ENCODE measurements around the gene EEF2K. TPM values are rescaled to one million over a fixed set of nuclear protein-coding genes. Genes with fewer than 3 reads are reported as not detected.

Gene EEF2K
- total RNA-seq, 1 experiment from 2014 or later = 9.1 TPM

- no peaks in the 10 kb centered on the region for H3K9me3 ChIP-seq (ENCODE audit: low read length)
- POLR2A ChIA-PET (ENCODE audit: unreplicated experiment) = no interaction called here
- H4K20me1 ChIP-seq (ENCODE audit: low read length) = no peaks in the 10 kb centered on the region
- no peaks in the 10 kb centered on the region for H3K79me2 ChIP-seq (ENCODE audit: low read length)
- H3K4me1 ChIP-seq (ENCODE audit: insufficient read depth, low read length) = no peaks in the 10 kb centered on the region
- no peaks in the 10 kb centered on the region for H3K9me2 ChIP-seq (replicated peaks; ENCODE audit: low read length)
- no peak overlapping the region for H3K4me2 ChIP-seq (ENCODE audit: low read length)
- H3F3A ChIP-seq (ENCODE audit: low read length, unreplicated experiment) = no peaks in the 10 kb centered on the region
- no peak overlapping the region for H3K4me3 ChIP-seq (ENCODE audit: low read length)
- no peak overlapping the region for H3K9ac ChIP-seq (ENCODE audit: low read length)
- peaks cover 7% of the 10 kb centered on the region; the same call in 1 of the 2 replicates for H3K36me3 ChIP-seq (ENCODE audit: low read depth, low read length)
- H2AFZ ChIP-seq (ENCODE audit: low read length) = no peak overlapping the region
- no TSS peak for BruUV-seq (replicated peaks)
- intact Hi-C loops (cut with micrococcal nuclease) = loop anchor here (10.0 kb wide), 1 partner anchor 48 kb away; the partner anchor contains the start of gene CDR2
- CTCF ChIA-PET = no interaction called here
- no peaks in the 10 kb centered on the region for H3K27me3 ChIP-seq (ENCODE audit: low read length)
- ATAC-seq (no peak), DNase-seq (no peak)
- no peak overlapping the region for H3K27ac ChIP-seq (ENCODE audit: low read length)
- no peak for TF ChIP-seq CTCF (conservative IDR thresholded peaks at IDR 0.05; ENCODE audit: low read depth, low read length)
- TF ChIP-seq EZH2phosphoT487 (IDR thresholded peaks at IDR 0.05; ENCODE audit: borderline replicate concordance, low read length) = no peak
- no peak for TF ChIP-seq EZH2 (IDR thresholded peaks at IDR 0.05; ENCODE audit: low read length, unreplicated experiment)
Measured at GRCh38 chr16:22326369-22326652, 120.2 kb downstream of the EEF2K start.

GRCh38 chr16:22326771-22327445 lies 120.8 kb downstream of the EEF2K start:
- DNase-seq (no peak), ATAC-seq (no peak)
- Histone ChIP-seq H3K79me2 (ENCODE audit: low read length) (no peaks in the 10 kb centered on the region), H3K4me2 (ENCODE audit: low read length) (no peak overlapping the region), H3K4me1 (ENCODE audit: insufficient read depth, low read length) (no peaks in the 10 kb centered on the region), H4K20me1 (ENCODE audit: low read length) (no peaks in the 10 kb centered on the region), H3K9ac (ENCODE audit: low read length) (no peak overlapping the region), H3K27me3 (ENCODE audit: low read length) (no peaks in the 10 kb centered on the region), H3K27ac (ENCODE audit: low read length) (no peak overlapping the region), H3K9me2 (replicated peaks; ENCODE audit: low read length) (no peaks in the 10 kb centered on the region), H3F3A (ENCODE audit: low read length, unreplicated experiment) (no peaks in the 10 kb centered on the region), H3K4me3 (ENCODE audit: low read length) (no peak overlapping the region), H3K36me3 (ENCODE audit: low read depth, low read length) (peaks cover 6% of the 10 kb centered on the region; the same call in 1 of the 2 replicates), H3K9me3 (ENCODE audit: low read length) (no peaks in the 10 kb centered on the region), H2AFZ (ENCODE audit: low read length) (no peak overlapping the region)
- intact Hi-C loops (cut with micrococcal nuclease) = loop anchor here (10.0 kb wide), 1 partner anchor 48 kb away; the partner anchor contains the start of gene CDR2
- CTCF ChIA-PET = interaction anchor here (0.6 kb wide), 1 partner anchor 27 kb away, joined by 11 read pairs; no protein-coding TSS in a partner anchor
- TF ChIP-seq CTCF (conservative IDR thresholded peaks at IDR 0.05; ENCODE audit: low read depth, low read length) = no peak
- no peak for TF ChIP-seq EZH2phosphoT487 (IDR thresholded peaks at IDR 0.05; ENCODE audit: borderline replicate concordance, low read length)
- no peak for TF ChIP-seq EZH2 (IDR thresholded peaks at IDR 0.05; ENCODE audit: low read length, unreplicated experiment)
- POLR2A ChIA-PET (ENCODE audit: unreplicated experiment) = no interaction called here
- no TSS peak for BruUV-seq (replicated peaks)

DNA sequence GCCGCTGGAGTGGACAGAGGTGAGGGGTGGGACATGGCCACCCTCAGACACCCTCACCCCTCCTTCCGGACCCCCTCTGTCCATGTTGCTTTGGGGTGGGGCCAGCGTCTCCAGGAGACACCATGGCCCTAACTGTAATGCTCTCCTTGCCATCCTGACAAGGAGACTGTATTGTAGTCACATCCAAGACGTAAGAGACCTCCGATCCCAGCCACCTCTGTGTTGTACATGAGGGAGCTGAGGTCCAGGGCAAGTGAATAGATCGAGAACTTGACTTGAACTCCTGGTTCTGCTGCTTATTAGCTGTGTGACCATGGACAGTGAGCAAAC lies 121.3 kb downstream of the EEF2K start:
- Histone ChIP-seq H3K27ac (ENCODE audit: low read length) (no peak overlapping the region), H4K20me1 (ENCODE audit: low read length) (no peaks in the 10 kb centered on the region), H2AFZ (ENCODE audit: low read length) (no peak overlapping the region), H3K9me3 (ENCODE audit: low read length) (no peaks in the 10 kb centered on the region), H3K9me2 (replicated peaks; ENCODE audit: low read length) (no peaks in the 10 kb centered on the region), H3K4me1 (ENCODE audit: insufficient read depth, low read length) (no peaks in the 10 kb centered on the region), H3K4me2 (ENCODE audit: low read length) (no peak overlapping the region), H3K27me3 (ENCODE audit: low read length) (no peaks in the 10 kb centered on the region), H3K36me3 (ENCODE audit: low read depth, low read length) (peaks cover 9% of the 10 kb centered on the region; the same call in 1 of the 2 replicates), H3K4me3 (ENCODE audit: low read length) (no peak overlapping the region), H3K9ac (ENCODE audit: low read length) (no peak overlapping the region), H3F3A (ENCODE audit: low read length, unreplicated experiment) (no peaks in the 10 kb centered on the region), H3K79me2 (ENCODE audit: low read length) (no peaks in the 10 kb centered on the region)
- CTCF ChIA-PET = interaction anchor here (0.6 kb wide), 1 partner anchor 28 kb away, joined by 11 read pairs; no protein-coding TSS in a partner anchor
- no peak for ATAC-seq
- no peak for TF ChIP-seq CTCF (conservative IDR thresholded peaks at IDR 0.05; ENCODE audit: low read depth, low read length)
- no peak for TF ChIP-seq EZH2 (IDR thresholded peaks at IDR 0.05; ENCODE audit: low read length, unreplicated experiment)
- TF ChIP-seq EZH2phosphoT487 (IDR thresholded peaks at IDR 0.05; ENCODE audit: borderline replicate concordance, low read length) = no peak
- POLR2A ChIA-PET (ENCODE audit: unreplicated experiment) = no interaction called here
- intact Hi-C loops (cut with micrococcal nuclease) = loop anchor here (10.0 kb wide), 1 partner anchor 47 kb away; the partner anchor contains the start of gene CDR2
- no TSS peak for BruUV-seq (replicated peaks)
- DNase-seq = no peak
